ENCODE data around the gene PPP1R13B. TPM values are rescaled to one million over a fixed set of nuclear protein-coding genes. Genes with fewer than 3 reads are reported as not detected.
A peak's percentile ranks its signal among the peaks of the same experiment; 100 is the strongest.

PPP1R13B gene
- total and polyA plus RNA-seq, 7 experiments from 2014 or later, result 3.3 to 26.8 (median 16.9) TPM

DNA sequence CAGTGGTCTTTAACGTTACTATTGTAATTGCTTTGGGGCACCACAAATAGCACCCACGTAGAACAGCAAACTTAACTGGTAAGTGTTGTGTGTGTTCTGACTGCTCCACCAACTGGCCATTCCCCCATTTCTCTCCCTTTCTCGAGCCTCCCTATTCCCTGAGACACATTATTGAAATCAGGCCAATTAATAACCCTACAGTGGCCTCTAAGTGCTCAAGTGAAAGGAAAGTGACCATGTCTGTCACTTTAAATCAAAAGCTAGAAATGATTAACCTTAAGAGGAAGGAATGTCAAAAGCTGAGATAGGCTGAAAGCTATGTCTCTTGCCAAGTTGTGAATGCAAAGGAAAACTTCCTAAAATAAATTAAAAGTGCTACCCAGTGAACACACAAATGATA lies 22.3 kb downstream of the PPP1R13B start:
- no peak overlapping the region for H3K4me3 ChIP-seq (ENCODE audit: low read length)
- DNase-seq (no peak), ATAC-seq (no peak)
- no peaks in the 10 kb centered on the region for H3K9me3 Mint-ChIP-seq
- H3K36me3 Mint-ChIP-seq, result no peaks in the 10 kb centered on the region
- H3K4me1 ChIP-seq (ENCODE audit: control insufficient read depth in 2 of 2, insufficient read depth in 2 of 2, low read length in 2 of 2), result peaks cover 0 to 7% of the 10 kb centered on the region in 2 donors
- intact Hi-C loops (cut with micrococcal nuclease), result no loop called here
- ChIA-PET CTCF (interaction anchor here (1.1 to 1.4 kb wide), 2 partner anchors 21 to 85 kb away, joined by 4 to 5 read pairs; no protein-coding TSS in a partner anchor), POLR2A (no interaction called here)
- H3K4me3 Mint-ChIP-seq, result no peak overlapping the region
- H3K27me3 ChIP-seq (ENCODE audit: control insufficient read depth in 2 of 2, insufficient read depth in 2 of 2, low read length in 2 of 2), result no peaks in the 10 kb centered on the region
- no peaks in the 10 kb centered on the region for H3K9me3 ChIP-seq (ENCODE audit: control insufficient read depth in 2 of 3, low read length in 3 of 3)
- H3K4me1 Mint-ChIP-seq, result peaks cover 0 to 35% (median 24%) of the 10 kb centered on the region in 7 donors
- peaks cover 0 to 9% (median 0%) of the 10 kb centered on the region in 5 donors for H3K27me3 Mint-ChIP-seq
- H3K27ac ChIP-seq (ENCODE audit: low read depth, low read length), result no peak overlapping the region
- no peaks in the 10 kb centered on the region for H3K36me3 ChIP-seq (ENCODE audit: control insufficient read depth in 2 of 3, insufficient read depth in 3 of 3, low read length in 3 of 3)
- no peak overlapping the region for H3K27ac Mint-ChIP-seq

DNA sequence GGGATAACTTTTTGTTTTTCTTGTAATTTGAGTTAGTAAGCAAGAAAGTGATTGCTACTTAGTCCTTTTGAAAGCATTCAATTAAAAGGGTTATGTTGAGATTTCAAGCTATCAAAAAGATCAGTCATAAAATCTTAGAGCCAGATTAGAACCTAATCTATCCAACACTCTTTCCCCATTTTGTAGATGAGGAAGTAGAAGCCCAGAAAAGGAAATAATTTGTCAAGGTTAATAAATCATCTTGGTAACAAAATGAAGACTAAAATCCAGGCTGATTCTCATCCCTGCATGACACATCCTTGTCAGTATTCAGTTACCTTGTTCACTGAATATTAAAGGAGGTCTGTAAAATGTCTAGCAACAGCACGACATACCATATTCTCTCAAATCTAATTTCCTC lies 26.5 kb downstream of the PPP1R13B start:
- H3K9me3 Mint-ChIP-seq, result no peaks in the 10 kb centered on the region
- Histone ChIP-seq H3K4me3 (ENCODE audit: low read length) (no peak overlapping the region), H3K4me1 (ENCODE audit: control insufficient read depth in 2 of 2, insufficient read depth in 2 of 2, low read length in 2 of 2) (peaks cover 0 to 18% of the 10 kb centered on the region in 2 donors), H3K36me3 (ENCODE audit: control insufficient read depth in 2 of 3, insufficient read depth in 3 of 3, low read length in 3 of 3) (no peaks in the 10 kb centered on the region), H3K27ac (ENCODE audit: low read depth, low read length) (no peak overlapping the region), H3K27me3 (ENCODE audit: control insufficient read depth in 2 of 2, insufficient read depth in 2 of 2, low read length in 2 of 2) (no peaks in the 10 kb centered on the region), H3K9me3 (ENCODE audit: control insufficient read depth in 2 of 3, low read length in 3 of 3) (no peaks in the 10 kb centered on the region)
- DNase-seq (no peak), ATAC-seq (no peak)
- intact Hi-C loops (cut with micrococcal nuclease), result loop anchor here in 1 of 2 donors (2.0 kb wide), 1 partner anchor 26 kb away; the partner anchor contains the start of gene PPP1R13B
- peak overlapping the region in 3 of 9 donors; percentile 44 to 65 (median 56) for H3K27ac Mint-ChIP-seq
- H3K36me3 Mint-ChIP-seq, result no peaks in the 10 kb centered on the region
- ChIA-PET CTCF (interaction anchor here (3.9 kb wide), 1 partner anchor 12 kb away, joined by 16 read pairs; no protein-coding TSS in a partner anchor), POLR2A (no interaction called here)
- peaks cover 0 to 57% (median 45%) of the 10 kb centered on the region in 7 donors for H3K4me1 Mint-ChIP-seq
- H3K4me3 Mint-ChIP-seq, result peak overlapping the region in 1 of 10 donors; percentile 63
- peaks cover 0 to 7% (median 0%) of the 10 kb centered on the region in 5 donors for H3K27me3 Mint-ChIP-seq

DNA sequence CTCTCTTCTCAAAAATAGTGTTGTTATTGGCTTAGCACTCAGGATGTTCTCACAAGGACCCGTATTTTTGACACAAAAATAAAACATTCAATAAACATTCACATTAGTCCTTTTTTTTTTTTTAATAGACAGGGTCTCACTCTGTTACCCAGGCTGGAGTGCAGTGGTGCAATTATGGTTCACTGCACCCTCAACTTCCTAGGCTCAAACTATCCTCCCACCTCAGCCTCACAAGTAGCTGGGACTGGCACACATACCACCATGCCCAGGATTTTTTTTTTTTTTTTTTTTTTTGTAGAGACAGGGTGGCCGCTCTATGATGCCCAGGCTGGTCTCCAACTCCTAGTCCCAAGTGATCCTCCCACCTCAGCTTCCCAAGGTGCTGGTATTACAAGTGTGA lies 27.0 kb downstream of the PPP1R13B start:
- DNase-seq (no peak), ATAC-seq (no peak)
- H3K27me3 Mint-ChIP-seq, result peaks cover 0 to 7% (median 0%) of the 10 kb centered on the region in 5 donors
- no peaks in the 10 kb centered on the region for H3K9me3 Mint-ChIP-seq
- H3K27ac ChIP-seq (ENCODE audit: low read depth, low read length), result no peak overlapping the region
- peaks cover 0 to 18% of the 10 kb centered on the region in 2 donors for H3K4me1 ChIP-seq (ENCODE audit: control insufficient read depth in 2 of 2, insufficient read depth in 2 of 2, low read length in 2 of 2)
- peak overlapping the region in 7 of 9 donors; percentile 2 to 65 (median 56) for H3K27ac Mint-ChIP-seq
- intact Hi-C loops (cut with micrococcal nuclease), result loop anchor here in 1 of 2 donors (2.0 kb wide), 1 partner anchor 26 kb away; the partner anchor contains the start of gene PPP1R13B
- POLR2A ChIA-PET, result no interaction called here
- H3K36me3 Mint-ChIP-seq, result no peaks in the 10 kb centered on the region
- H3K4me3 ChIP-seq (ENCODE audit: low read length), result no peak overlapping the region
- H3K4me3 Mint-ChIP-seq, result peak overlapping the region in 6 of 10 donors; percentile 9 to 74 (median 30)
- H3K27me3 ChIP-seq (ENCODE audit: control insufficient read depth in 2 of 2, insufficient read depth in 2 of 2, low read length in 2 of 2), result no peaks in the 10 kb centered on the region
- H3K36me3 ChIP-seq (ENCODE audit: control insufficient read depth in 2 of 3, insufficient read depth in 3 of 3, low read length in 3 of 3), result no peaks in the 10 kb centered on the region
- H3K9me3 ChIP-seq (ENCODE audit: control insufficient read depth in 2 of 3, low read length in 3 of 3), result no peaks in the 10 kb centered on the region
- H3K4me1 Mint-ChIP-seq, result peaks cover 0 to 55% (median 45%) of the 10 kb centered on the region in 7 donors
- CTCF ChIA-PET, result interaction anchor here (0.6 to 3.9 kb wide), 3 partner anchors 12 to 110 kb away, joined by 3 to 16 read pairs (median 4); no protein-coding TSS in a partner anchor

DNA sequence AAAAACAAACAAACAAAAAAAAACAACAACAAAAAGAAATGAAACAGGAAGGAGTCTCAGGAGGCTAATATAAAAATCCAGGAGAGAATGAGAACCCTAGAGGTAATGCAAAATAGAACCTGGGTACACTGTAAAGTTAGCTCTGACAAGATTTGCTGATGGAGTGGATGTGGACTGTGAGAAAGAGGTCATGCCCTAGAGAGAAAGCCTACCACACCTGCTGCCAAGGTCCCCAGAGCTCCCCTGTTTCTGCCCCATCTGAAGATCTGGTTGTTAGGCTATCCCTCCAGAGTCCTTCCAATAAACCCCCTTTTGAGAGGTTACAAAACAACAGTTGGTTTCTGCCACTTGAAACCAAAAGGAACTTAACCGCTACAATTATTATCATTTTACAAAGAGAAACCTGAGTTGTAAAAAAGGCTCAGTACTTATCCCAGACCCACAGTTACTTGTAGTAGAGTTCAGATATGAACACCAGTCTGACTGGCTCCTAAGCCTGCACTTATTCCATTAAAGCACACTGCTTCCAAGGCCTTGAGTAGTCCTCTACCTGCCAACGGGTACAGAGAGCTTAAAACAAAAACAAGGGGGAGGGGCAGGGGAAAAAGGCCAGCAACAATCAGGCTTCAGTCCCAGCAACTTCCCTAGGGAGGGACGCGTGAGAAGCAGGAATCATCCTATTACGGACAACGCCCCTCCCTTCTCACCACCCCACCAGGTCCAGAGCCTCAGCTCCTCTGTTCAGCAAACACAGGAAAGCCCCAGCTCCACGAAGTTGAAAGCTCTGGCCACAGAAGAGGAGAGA lies 27.7 kb downstream of the PPP1R13B start:
- peak overlapping the region in 6 of 10 donors; percentile 9 to 74 (median 46) for H3K4me3 Mint-ChIP-seq
- Histone ChIP-seq H3K4me3 (ENCODE audit: low read length) (no peak overlapping the region), H3K4me1 (ENCODE audit: control insufficient read depth in 2 of 2, insufficient read depth in 2 of 2, low read length in 2 of 2) (peaks cover 0 to 18% of the 10 kb centered on the region in 2 donors), H3K27ac (ENCODE audit: low read depth, low read length) (no peak overlapping the region), H3K9me3 (ENCODE audit: control insufficient read depth in 2 of 3, low read length in 3 of 3) (no peaks in the 10 kb centered on the region), H3K27me3 (ENCODE audit: control insufficient read depth in 2 of 2, insufficient read depth in 2 of 2, low read length in 2 of 2) (no peaks in the 10 kb centered on the region), H3K36me3 (ENCODE audit: control insufficient read depth in 2 of 3, insufficient read depth in 3 of 3, low read length in 3 of 3) (no peaks in the 10 kb centered on the region)
- ChIA-PET CTCF (interaction anchor here (0.6 to 3.9 kb wide), 3 partner anchors 11 to 111 kb away, joined by 3 to 16 read pairs (median 4); no protein-coding TSS in a partner anchor), POLR2A (interaction anchor here (0.7 kb wide), 1 partner anchor 1179 kb away, joined by 3 read pairs; no protein-coding TSS in a partner anchor)
- ATAC-seq (no peak), DNase-seq (no peak)
- H3K27ac Mint-ChIP-seq, result peak overlapping the region in 8 of 9 donors; percentile 24 to 76 (median 57)
- peaks cover 0 to 7% (median 0%) of the 10 kb centered on the region in 5 donors for H3K27me3 Mint-ChIP-seq
- peaks cover 0 to 3% (median 0%) of the 10 kb centered on the region in 5 donors for H3K36me3 Mint-ChIP-seq
- peaks cover 0 to 52% (median 48%) of the 10 kb centered on the region in 7 donors for H3K4me1 Mint-ChIP-seq
- H3K9me3 Mint-ChIP-seq, result no peaks in the 10 kb centered on the region
- intact Hi-C loops (cut with micrococcal nuclease), result loop anchor here in 1 of 2 donors (2.0 kb wide), 1 partner anchor 27 kb away; the partner anchor contains the start of gene PPP1R13B

DNA sequence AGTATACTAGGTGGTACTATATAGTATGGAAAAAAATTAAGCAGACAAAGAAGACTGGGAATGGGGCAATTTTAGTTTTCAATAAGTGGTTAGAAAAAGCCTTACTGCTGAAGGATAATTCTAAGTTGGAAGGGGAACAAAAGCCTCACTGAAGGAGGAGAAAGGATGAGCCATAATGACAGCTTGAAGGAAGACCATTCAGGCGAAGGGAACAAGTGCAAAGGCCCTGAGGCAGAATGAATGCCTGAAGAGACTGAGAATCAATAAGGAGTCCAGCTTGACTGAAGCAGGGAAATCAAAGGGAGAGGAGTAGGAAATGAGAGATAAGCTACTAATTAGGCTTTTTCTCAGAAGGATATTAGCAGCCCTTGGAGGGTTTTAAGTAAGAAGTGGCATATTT lies 28.5 kb downstream of the PPP1R13B start:
- Mint-ChIP-seq H3K36me3 (peaks cover 0 to 3% (median 0%) of the 10 kb centered on the region in 5 donors), H3K27ac (peak overlapping the region in 7 of 9 donors; percentile 1 to 65 (median 57)), H3K4me3 (peak overlapping the region in 1 of 10 donors; percentile 63), H3K9me3 (no peaks in the 10 kb centered on the region), H3K4me1 (peaks cover 0 to 52% (median 47%) of the 10 kb centered on the region in 7 donors), H3K27me3 (peaks cover 0 to 7% (median 0%) of the 10 kb centered on the region in 5 donors)
- Histone ChIP-seq H3K27me3 (ENCODE audit: control insufficient read depth in 2 of 2, insufficient read depth in 2 of 2, low read length in 2 of 2) (no peaks in the 10 kb centered on the region), H3K4me1 (ENCODE audit: control insufficient read depth in 2 of 2, insufficient read depth in 2 of 2, low read length in 2 of 2) (peaks cover 0 to 18% of the 10 kb centered on the region in 2 donors), H3K4me3 (ENCODE audit: low read length) (no peak overlapping the region), H3K9me3 (ENCODE audit: control insufficient read depth in 2 of 3, low read length in 3 of 3) (no peaks in the 10 kb centered on the region), H3K27ac (ENCODE audit: low read depth, low read length) (no peak overlapping the region), H3K36me3 (ENCODE audit: control insufficient read depth in 2 of 3, insufficient read depth in 3 of 3, low read length in 3 of 3) (no peaks in the 10 kb centered on the region)
- intact Hi-C loops (cut with micrococcal nuclease), result no loop called here
- POLR2A ChIA-PET, result no interaction called here
- ATAC-seq, result no peak
- no peak for DNase-seq
- CTCF ChIA-PET, result interaction anchor here (3.9 kb wide), 1 partner anchor 10 kb away, joined by 16 read pairs; no protein-coding TSS in a partner anchor

DNA sequence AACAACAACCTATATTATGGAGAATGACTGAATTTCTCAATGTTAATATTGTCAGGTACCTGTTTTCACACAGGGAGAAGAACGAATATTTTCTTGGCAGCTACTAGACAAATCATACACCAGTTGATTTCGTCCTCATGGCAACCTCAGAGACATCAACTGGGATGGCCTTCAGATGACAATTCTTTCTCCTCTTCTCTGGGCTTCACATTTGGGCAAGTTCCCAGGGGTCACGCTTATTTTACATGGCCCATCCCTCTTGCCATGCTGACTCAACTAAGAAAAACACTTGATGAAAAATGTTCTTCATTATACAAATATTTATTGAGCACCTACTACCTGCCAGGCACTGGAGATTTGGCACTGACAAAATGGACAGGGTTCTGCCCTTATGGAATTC lies 29.0 kb downstream of the PPP1R13B start:
- H3K27ac ChIP-seq (ENCODE audit: low read depth, low read length), result no peak overlapping the region
- DNase-seq (no peak), ATAC-seq (no peak)
- H3K9me3 Mint-ChIP-seq, result no peaks in the 10 kb centered on the region
- H3K36me3 ChIP-seq (ENCODE audit: control insufficient read depth in 2 of 3, insufficient read depth in 3 of 3, low read length in 3 of 3), result no peaks in the 10 kb centered on the region
- peak overlapping the region in 2 of 10 donors; percentile 37 to 53 for H3K4me3 Mint-ChIP-seq
- intact Hi-C loops (cut with micrococcal nuclease), result no loop called here
- H3K9me3 ChIP-seq (ENCODE audit: control insufficient read depth in 2 of 3, low read length in 3 of 3), result no peaks in the 10 kb centered on the region
- H3K4me3 ChIP-seq (ENCODE audit: low read length), result no peak overlapping the region
- H3K27me3 Mint-ChIP-seq, result peaks cover 0 to 7% (median 0%) of the 10 kb centered on the region in 5 donors
- peaks cover 0 to 50% (median 47%) of the 10 kb centered on the region in 7 donors for H3K4me1 Mint-ChIP-seq
- peak overlapping the region in 4 of 9 donors; percentile 16 to 65 (median 53) for H3K27ac Mint-ChIP-seq
- no peaks in the 10 kb centered on the region for H3K27me3 ChIP-seq (ENCODE audit: control insufficient read depth in 2 of 2, insufficient read depth in 2 of 2, low read length in 2 of 2)
- CTCF ChIA-PET, result interaction anchor here (3.9 kb wide), 1 partner anchor 10 kb away, joined by 16 read pairs; no protein-coding TSS in a partner anchor
- peaks cover 0 to 3% (median 0%) of the 10 kb centered on the region in 5 donors for H3K36me3 Mint-ChIP-seq
- H3K4me1 ChIP-seq (ENCODE audit: control insufficient read depth in 2 of 2, insufficient read depth in 2 of 2, low read length in 2 of 2), result peaks cover 0 to 18% of the 10 kb centered on the region in 2 donors
- POLR2A ChIA-PET, result no interaction called here

Data from naive thymus-derived CD4-positive, alpha-beta T cell (primary cell).